K562 (cell line): Measurements from ENCODE around the gene RRP9. TPM values are rescaled to one million over a fixed set of nuclear protein-coding genes. Genes with fewer than 3 reads are reported as not detected.

Experiments
- ATAC-seq: fragments of 200-7000 bp; cut with Tn5 transposase; 3 replicates; pipeline ENCODE4 v1.9.1; 2020; ENCODE audit warnings: moderate library complexity
- BruUV-seq: library from RNA; stranded (reverse); fragments of 400-500 nt; replicated peaks from 2 replicates; lab custom pipeline; 2021; lab: Mats Ljungman, UMichigan
- CTCF ChIA-PET: fragments of 300-600 bp; formaldehyde crosslinking; extraction: SDS; loops from one replicate; lab custom pipeline; 2021; ENCODE audit warnings: low intra/inter-chr PET ratio; lab: Yijun Ruan, JAX
- POLR2A ChIA-PET: fragments of 300-600, 350-650 bp; sonication (Branson Sonifier 250); formaldehyde crosslinking; extraction: SDS; loops from one replicate; lab custom pipeline; 2021; ENCODE audit warnings: antibody characterized with exemption, inconsistent platforms; lab: Yijun Ruan, JAX
- DNase-seq, 4 experiments: peaks; one replicate each; pipeline versions ENCODE4 v3.0.0 to v3.0.0-alpha.2; 2011 to 2018; ENCODE audit warnings: low spot score in 3 of 4, mixed read lengths in 3 of 4; ENCODE audit errors: extremely low read depth in 1 of 4
- FAIRE-seq: peaks from 2 replicates; lab custom pipeline; 2011; peaks lifted over from hg19 to GRCh38; lab: Jason Lieb, UNC
- H2AFZ ChIP-seq: 2 replicates; pipeline ENCODE4 v1.6.0; 2011; ENCODE audit warnings: low read depth, low read length, control low read depth, inconsistent platforms
- H3K27ac ChIP-seq: fragments of 200-600 bp; 3 replicates; pipeline ENCODE4 v1.8.0; 2011; ENCODE audit warnings: low read depth, mild to moderate bottlenecking, control low read depth, inconsistent platforms, low read length, moderate library complexity, mixed read lengths; ENCODE audit errors: extremely low read depth
- H3K27me3 ChIP-seq, 2 experiments: fragments of 300-600 bp in 1 of 2; 2 replicates in 1 of 2; 3 replicates in 1 of 2; pipeline versions ENCODE4 v1.6.0 to v1.8.0; 2011; ENCODE audit warnings: inconsistent platforms in 2 of 2, low read length in 2 of 2, mild to moderate bottlenecking in 1 of 2, mixed read lengths in 1 of 2, moderate library complexity in 1 of 2; ENCODE audit not compliant: control insufficient read depth in 2 of 2, insufficient read depth in 2 of 2
- H3K36me3 ChIP-seq: fragments of 300-600 bp; 3 replicates; pipeline ENCODE4 v1.8.0; 2011; ENCODE audit warnings: mild to moderate bottlenecking, low read length, inconsistent platforms; ENCODE audit not compliant: control insufficient read depth, insufficient read depth
- H3K4me1 ChIP-seq, 2 experiments: fragments of 200-600 bp in 1 of 2; replicated peaks in 1 of 2; 2 replicates in 1 of 2; 3 replicates in 1 of 2; pipeline versions ENCODE4 v1.5.1 to v1.8.0; 2011; ENCODE audit warnings: inconsistent platforms in 2 of 2, low read length in 2 of 2, mild to moderate bottlenecking in 1 of 2, mixed read lengths in 1 of 2, moderate library complexity in 1 of 2; ENCODE audit not compliant: control insufficient read depth in 2 of 2, insufficient read depth in 2 of 2
- H3K4me2 ChIP-seq: 2 replicates; pipeline ENCODE4 v1.6.1; 2011; ENCODE audit warnings: low read length, control low read depth, inconsistent platforms, mixed read lengths; ENCODE audit not compliant: insufficient read depth
- H3K4me3 ChIP-seq: fragments of 200-600 bp; sonication (generic), shearing (Covaris generic); 2 replicates; pipeline ENCODE4 v1.5.1; 2016; ENCODE audit warnings: control low read depth, inconsistent platforms
- H3K79me2 ChIP-seq: fragments of 200-600 bp; 3 replicates; pipeline ENCODE4 v1.8.0; 2011; ENCODE audit warnings: low read length, inconsistent platforms; ENCODE audit not compliant: control insufficient read depth, insufficient read depth
- H3K9ac ChIP-seq, 2 experiments: 2 replicates each; pipeline versions ENCODE4 v1.6.0 to v1.6.1; 2011; ENCODE audit warnings: low read depth in 2 of 2, low read length in 2 of 2, control low read depth in 1 of 2, inconsistent platforms in 1 of 2, mild to moderate bottlenecking in 1 of 2, mixed read lengths in 1 of 2; ENCODE audit not compliant: insufficient read depth in 1 of 2
- H3K9me1 ChIP-seq: one replicate; pipeline ENCODE4 v1.6.0; 2011; ENCODE audit warnings: inconsistent platforms, mild to moderate bottlenecking, low read length, moderate library complexity; ENCODE audit not compliant: control insufficient read depth, insufficient read depth
- H3K9me3 ChIP-seq: replicated peaks from 2 replicates; pipeline ENCODE4 v1.5.1; 2011; ENCODE audit warnings: low read depth, low read length, inconsistent platforms; ENCODE audit not compliant: control insufficient read depth, insufficient read depth
- H4K20me1 ChIP-seq: replicated peaks from 2 replicates; pipeline ENCODE4 v1.6.1; 2011; ENCODE audit warnings: low read length, inconsistent platforms, mixed read lengths; ENCODE audit not compliant: control insufficient read depth, insufficient read depth
- FOXA1 ChIP-seq: fragments of 450-650 bp; IDR thresholded peaks from 2 replicates; pipeline ENCODE4 v1.6.1; 2016; ENCODE audit warnings: mild to moderate bottlenecking, borderline replicate concordance
- JUN ChIP-seq, 2 experiments: sonication (generic) in 1 of 2; formaldehyde crosslinking in 1 of 2; IDR thresholded peaks; 2 replicates each; pipeline versions ENCODE4 v1.6.1 to v1.8.0; 2012 to 2022; ENCODE audit warnings: borderline replicate concordance in 2 of 2, mild to moderate bottlenecking in 2 of 2, improper control_type of control experiment in 1 of 2, low read depth in 1 of 2, low read length in 1 of 2, missing genetic modification reagents in 1 of 2
- POLR2H ChIP-seq: IDR thresholded peaks from 2 replicates; pipeline ENCODE4 v1.6.1; 2016; ENCODE audit warnings: missing genetic modification characterization, low read depth, mild to moderate bottlenecking, control low read depth, missing compliant biosample characterization, moderate library complexity
- ZNF324 ChIP-seq: fragments of 250-450 bp; sonication (Bioruptor Pico); IDR thresholded peaks from 2 replicates; pipeline ENCODE4 v1.4.0; 2020; ENCODE audit warnings: mild to moderate bottlenecking
- WGBS: fragments of 100-300 bp; shearing (Covaris generic); methylation state at CpG from one replicate; pipeline ENCODE4 v1.1.6; 2016; ENCODE audit warnings: low coverage, mixed read lengths; ENCODE audit not compliant: insufficient coverage; ENCODE audit errors: missing lambda C conversion rate; 5-methylcytosine and 5-hydroxymethylcytosine counted together
- in situ Hi-C: fragments of 300-500 bp; cut with MboI; formaldehyde crosslinking; loops from 4 replicates; pipeline ENCODE4 v1.15.0; 2018; ENCODE audit warnings: inconsistent platforms, mixed read lengths
- intact Hi-C: fragments of 100-400 bp; cut with micrococcal nuclease; formaldehyde crosslinking; loops from 2 replicates; pipeline ENCODE4 v1.14.2; 2022
- polyA plus RNA-seq, 8 experiments: library from polyadenylated mRNA; depleted of rRNA in 4 of 8; stranded (reverse) in 5 of 8; unstranded in 3 of 8; fragments of >200 nt; fragmentation: Nextera tagmentation in 2 of 8; fragmentation: Illumina TruSeq in 1 of 8; extraction: Ambion mirVana in 2 of 8; extraction: Trizol in 1 of 8; gene quantifications; 2 replicates each; pipeline versions ENCODE4 v1.2.1 to v1.2.3, GENCODE V29; 2011 to 2014; ENCODE audit warnings: inconsistent platforms in 1 of 8, missing spikeins in 1 of 8
- total RNA-seq, 7 experiments: library from RNA; depleted of rRNA in 6 of 7; stranded (reverse); fragments of >200 nt in 6 of 7; fragmentation: Illumina TruSeq in 2 of 7; extraction: Trizol in 2 of 7; gene quantifications; 2 replicates each; pipeline versions ENCODE4 v1.2.1 to v1.2.3, GENCODE V29; 2011 to 2021; ENCODE audit warnings: low replicate concordance in 1 of 7
- TF ChIP-seq, protein P1 (sequence below): fragments of 250-450 bp; sonication (Bioruptor Pico); IDR thresholded peaks from 2 replicates; pipeline ENCODE4 v1.5.1; 2021; ENCODE audit warnings: mild to moderate bottlenecking
- TF ChIP-seq, protein P2 (sequence below): fragments of 450-650 bp; formaldehyde crosslinking; IDR thresholded peaks from 2 replicates; pipeline ENCODE4 v1.4.0; 2020; ENCODE audit warnings: mild to moderate bottlenecking
- TF ChIP-seq, protein P3 (sequence below): fragments of 250-450 bp; sonication (Bioruptor Pico); IDR thresholded peaks from 2 replicates; pipeline ENCODE4 v1.8.0; 2021; ENCODE audit warnings: moderate library complexity, mild to moderate bottlenecking, inconsistent platforms
- TF ChIP-seq, protein P4 (sequence below): IDR thresholded peaks from 3 replicates; pipeline ENCODE4 v1.6.1; 2011; ENCODE audit warnings: borderline replicate concordance, mild to moderate bottlenecking; ENCODE audit not compliant: insufficient read length, insufficient read depth
- TF ChIP-seq, protein P5 (sequence below), 2 experiments: fragments of 450-650 bp; IDR thresholded peaks; 2 replicates each; pipeline ENCODE4 v1.6.1; 2016; ENCODE audit warnings: mild to moderate bottlenecking in 2 of 2, borderline replicate concordance in 1 of 2, low read depth in 1 of 2, moderate library complexity in 1 of 2

The RRP9 gene
- total and polyA plus RNA-seq, 9 of the 15 experiments (the other 6 are each of a cell fraction or from before 2014, with no cell fraction given) = 5.2 to 67.0 (median 45.9) TPM

DNA sequence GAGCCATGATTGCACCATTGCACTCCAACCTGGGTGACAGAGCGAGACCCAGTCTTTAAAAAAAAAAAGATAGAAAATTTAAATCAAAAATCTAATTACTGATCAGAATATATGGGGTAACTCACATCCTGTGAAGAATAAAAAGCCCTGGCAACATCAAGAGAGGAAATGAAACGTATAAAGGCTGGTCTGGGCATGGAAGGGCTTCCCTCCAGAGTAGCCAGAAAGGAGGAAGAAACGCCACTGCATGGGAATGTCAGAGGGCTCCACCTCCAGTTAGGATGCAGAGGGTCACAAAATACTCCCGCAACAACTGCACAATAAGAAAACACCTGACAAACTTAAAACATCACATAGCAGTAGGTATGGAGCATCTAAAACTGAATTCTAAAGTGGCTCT lies 33.7 kb downstream of the RRP9 start:
- Histone ChIP-seq H3K27ac (no peak overlapping the region), H3K9me1 (no peaks in the 10 kb centered on the region), H3K9ac (no peak overlapping the region), H3K27me3 (no peaks in the 10 kb centered on the region; a peak in 1 of 5 replicates), H4K20me1 (no peaks in the 10 kb centered on the region), H3K4me1 (no peaks in the 10 kb centered on the region), H3K9me3 (no peaks in the 10 kb centered on the region), H3K79me2 (no peaks in the 10 kb centered on the region), H2AFZ (no peak overlapping the region), H3K4me2 (no peak overlapping the region), H3K36me3 (no peaks in the 10 kb centered on the region), H3K4me3 (no peak overlapping the region)
- no peak for DNase-seq
- intact Hi-C loops = no loop called here
- FAIRE-seq = no peak
- in situ Hi-C loops = no loop called here
- 0% methylated on average over 2 of the region's 4 CpGs for WGBS
- no peak for ATAC-seq
- no TSS peak for BruUV-seq
- POLR2A ChIA-PET = no interaction called here
- CTCF ChIA-PET = no interaction called here
- TF ChIP-seq FOXA1 (no peak), POLR2H (tag) (no peak), JUN (IDR thresholded peaks at IDR 0.05; ENCODE audit: borderline replicate concordance, low read depth, low read length) (no peak), JUN (CRISPR knock-in tag; IDR thresholded peaks at IDR 0.05; ENCODE audit: borderline replicate concordance) (no peak), ZNF324 (CRISPR knock-in tag) (no peak)
- TF ChIP-seq, protein P1, sequence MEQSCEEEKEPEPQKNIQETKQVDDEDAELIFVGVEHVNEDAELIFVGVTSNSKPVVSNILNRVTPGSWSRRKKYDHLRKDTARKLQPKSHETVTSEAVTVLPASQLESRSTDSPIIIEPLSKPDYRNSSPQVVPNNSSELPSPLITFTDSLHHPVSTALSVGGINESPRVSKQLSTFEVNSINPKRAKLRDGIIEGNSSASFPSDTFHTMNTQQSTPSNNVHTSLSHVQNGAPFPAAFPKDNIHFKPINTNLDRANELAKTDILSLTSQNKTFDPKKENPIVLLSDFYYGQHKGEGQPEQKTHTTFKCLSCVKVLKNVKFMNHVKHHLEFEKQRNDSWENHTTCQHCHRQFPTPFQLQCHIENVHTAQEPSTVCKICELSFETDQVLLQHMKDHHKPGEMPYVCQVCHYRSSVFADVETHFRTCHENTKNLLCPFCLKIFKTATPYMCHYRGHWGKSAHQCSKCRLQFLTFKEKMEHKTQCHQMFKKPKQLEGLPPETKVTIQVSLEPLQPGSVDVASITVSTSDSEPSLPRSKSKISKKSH (CRISPR knock-in tag) = no peak
- TF ChIP-seq, protein P2, sequence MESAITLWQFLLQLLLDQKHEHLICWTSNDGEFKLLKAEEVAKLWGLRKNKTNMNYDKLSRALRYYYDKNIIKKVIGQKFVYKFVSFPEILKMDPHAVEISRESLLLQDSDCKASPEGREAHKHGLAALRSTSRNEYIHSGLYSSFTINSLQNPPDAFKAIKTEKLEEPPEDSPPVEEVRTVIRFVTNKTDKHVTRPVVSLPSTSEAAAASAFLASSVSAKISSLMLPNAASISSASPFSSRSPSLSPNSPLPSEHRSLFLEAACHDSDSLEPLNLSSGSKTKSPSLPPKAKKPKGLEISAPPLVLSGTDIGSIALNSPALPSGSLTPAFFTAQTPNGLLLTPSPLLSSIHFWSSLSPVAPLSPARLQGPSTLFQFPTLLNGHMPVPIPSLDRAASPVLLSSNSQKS (CRISPR knock-in tag) = no peak
- TF ChIP-seq, protein P3, sequence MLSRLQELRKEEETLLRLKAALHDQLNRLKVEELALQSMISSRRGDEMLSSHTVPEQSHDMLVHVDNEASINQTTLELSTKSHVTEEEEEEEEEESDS (CRISPR knock-in tag) = no peak
- TF ChIP-seq, protein P4, sequence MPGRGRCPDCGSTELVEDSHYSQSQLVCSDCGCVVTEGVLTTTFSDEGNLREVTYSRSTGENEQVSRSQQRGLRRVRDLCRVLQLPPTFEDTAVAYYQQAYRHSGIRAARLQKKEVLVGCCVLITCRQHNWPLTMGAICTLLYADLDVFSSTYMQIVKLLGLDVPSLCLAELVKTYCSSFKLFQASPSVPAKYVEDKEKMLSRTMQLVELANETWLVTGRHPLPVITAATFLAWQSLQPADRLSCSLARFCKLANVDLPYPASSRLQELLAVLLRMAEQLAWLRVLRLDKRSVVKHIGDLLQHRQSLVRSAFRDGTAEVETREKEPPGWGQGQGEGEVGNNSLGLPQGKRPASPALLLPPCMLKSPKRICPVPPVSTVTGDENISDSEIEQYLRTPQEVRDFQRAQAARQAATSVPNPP = no peak
- TF ChIP-seq, protein P5, sequence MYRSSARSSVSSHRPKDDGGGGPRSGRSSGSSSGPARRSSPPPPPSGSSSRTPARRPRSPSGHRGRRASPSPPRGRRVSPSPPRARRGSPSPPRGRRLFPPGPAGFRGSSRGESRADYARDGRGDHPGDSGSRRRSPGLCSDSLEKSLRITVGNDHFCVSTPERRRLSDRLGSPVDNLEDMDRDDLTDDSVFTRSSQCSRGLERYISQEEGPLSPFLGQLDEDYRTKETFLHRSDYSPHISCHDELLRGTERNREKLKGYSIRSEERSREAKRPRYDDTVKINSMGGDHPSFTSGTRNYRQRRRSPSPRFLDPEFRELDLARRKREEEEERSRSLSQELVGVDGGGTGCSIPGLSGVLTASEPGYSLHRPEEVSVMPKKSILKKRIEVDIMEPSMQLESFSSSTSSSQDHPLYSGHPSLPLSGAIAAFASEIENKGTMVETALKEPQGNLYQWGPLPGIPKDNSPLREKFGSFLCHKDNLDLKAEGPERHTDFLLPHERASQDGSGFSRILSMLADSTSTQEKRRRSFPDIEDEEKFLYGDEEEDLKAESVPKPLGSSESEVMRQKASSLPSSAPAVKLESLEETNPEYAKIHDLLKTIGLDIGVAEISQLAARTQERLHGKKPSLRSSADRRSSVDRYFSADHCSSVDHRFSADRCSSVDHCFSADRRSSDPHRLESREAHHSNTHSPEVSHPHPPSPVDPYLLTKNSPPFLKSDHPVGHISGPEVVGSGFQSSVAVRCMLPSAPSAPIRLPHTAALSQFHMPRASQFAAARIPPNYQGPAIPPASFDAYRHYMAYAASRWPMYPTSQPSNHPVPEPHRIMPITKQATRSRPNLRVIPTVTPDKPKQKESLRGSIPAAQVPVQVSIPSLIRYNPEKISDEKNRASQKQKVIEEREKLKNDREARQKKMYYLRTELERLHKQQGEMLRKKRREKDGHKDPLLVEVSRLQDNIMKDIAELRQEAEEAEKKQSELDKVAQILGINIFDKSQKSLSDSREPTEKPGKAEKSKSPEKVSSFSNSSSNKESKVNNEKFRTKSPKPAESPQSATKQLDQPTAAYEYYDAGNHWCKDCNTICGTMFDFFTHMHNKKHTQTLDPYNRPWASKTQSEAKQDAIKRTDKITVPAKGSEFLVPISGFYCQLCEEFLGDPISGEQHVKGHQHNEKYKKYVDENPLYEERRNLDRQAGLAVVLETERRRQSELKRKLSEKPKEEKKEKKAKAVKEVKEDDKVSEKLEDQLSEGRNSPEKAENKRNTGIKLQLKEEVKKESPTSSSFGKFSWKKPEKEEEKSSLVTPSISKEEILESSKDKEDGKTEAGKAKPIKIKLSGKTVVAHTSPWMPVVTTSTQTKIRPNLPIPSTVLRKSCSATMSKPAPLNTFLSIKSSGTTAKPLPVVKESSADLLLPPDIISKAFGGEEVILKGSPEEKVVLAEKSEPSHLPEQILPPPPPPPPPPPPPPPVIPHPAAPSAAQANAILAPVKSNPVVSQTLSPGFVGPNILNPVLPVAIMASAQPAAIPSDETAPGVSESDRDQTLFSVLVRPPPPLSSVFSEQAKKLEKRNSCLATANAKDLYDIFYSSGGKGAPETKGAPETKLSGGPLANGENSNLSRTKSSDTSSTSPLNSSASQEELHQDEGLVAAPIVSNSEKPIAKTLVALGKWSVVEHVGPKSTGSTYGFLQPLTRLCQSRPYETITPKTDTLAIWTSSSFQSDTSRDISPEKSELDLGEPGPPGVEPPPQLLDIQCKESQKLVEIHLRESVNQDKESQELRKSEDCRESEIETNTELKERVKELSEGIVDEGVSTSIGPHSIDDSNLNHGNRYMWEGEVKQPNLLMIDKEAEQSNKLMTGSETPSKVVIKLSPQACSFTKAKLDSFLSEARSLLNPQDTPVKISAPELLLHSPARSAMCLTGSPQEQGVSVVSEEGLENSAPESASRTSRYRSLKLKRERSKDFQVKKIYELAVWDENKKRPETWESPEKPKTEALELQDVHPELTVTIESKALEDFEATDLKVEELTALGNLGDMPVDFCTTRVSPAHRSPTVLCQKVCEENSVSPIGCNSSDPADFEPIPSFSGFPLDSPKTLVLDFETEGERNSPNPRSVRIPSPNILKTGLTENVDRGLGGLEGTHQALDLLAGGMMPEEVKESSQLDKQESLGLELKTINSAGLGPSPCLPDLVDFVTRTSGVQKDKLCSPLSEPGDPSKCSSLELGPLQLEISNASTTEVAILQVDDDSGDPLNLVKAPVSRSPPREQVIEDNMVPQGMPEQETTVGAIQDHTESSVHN (IDR thresholded peaks at IDR 0.05; ENCODE audit: borderline replicate concordance in 1 of 2, low read depth in 1 of 2) = no peak
